ENCODE measurements around the gene TSHB.
"Not testable (repeated sequence)": the region's sequence is repeated elsewhere in the genome, so short reads cannot be mapped to it uniquely, and the experiment has no call there.

Gene TSHB

DNA sequence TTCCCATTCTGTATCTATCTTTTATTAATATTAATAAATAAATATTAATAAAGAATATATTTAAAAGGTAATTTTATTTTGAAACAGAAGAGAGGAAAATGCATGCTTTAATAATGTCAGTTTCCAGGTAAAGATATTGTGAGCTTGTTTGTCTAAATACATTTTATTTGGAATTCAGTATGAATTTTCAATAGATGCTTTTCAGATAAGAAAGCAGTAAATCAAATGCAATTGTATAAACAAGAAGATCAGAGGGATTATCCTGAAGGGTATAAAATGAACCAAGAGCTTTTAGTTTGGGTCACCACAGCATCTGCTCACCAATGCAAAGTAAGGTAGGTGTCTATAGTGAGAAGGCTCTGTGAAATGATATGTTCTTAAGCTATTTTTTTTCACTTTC lies at the start of gene TSHB:
TSS of gene TSHB (plus strand) at position 301 of the 400 bp plus-strand sequence. CDS start 3,537 bp downstream, outside the sequence.
- no peak for DNase-seq

DNA sequence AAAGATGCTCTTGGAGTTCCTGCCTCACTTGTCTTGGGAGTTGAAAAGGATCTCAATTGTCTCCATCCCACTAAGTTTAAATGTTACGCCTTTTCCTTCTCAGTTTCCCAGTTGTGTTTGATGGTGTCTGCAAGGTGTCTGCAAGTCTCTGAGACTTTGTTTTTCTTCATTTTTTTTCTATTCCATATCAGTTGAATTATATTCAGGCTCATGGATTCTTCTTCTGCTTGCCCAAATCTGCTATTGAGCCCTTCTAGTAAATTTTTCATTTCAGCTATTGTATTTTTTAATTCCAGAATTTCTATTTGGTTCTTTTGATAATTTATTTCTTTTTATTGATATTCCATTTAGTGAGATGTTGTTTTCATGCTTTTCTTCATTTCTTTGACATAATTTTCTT lies 47.4 kb upstream of the TSHB start:
- DNase-seq = no peak

DNA sequence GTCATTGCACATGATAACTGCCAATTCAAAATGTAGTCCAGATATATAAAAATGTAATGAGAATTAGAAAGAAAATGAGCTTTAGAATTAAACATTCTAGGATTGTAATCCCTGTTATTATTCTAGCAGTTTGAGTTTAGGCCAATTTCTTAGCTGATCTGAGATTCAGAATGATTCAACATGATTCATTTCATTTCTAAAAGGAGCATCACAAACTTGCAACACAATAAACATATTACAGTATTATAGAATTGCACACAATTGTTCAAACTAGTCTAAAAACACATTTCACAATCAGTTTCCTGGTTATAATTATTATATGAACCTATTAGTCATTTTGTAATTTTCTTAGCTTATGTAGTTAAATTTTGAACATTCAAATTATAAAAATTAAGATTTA lies 43.3 kb upstream of the TSHB start:
- no peak for DNase-seq

DNA sequence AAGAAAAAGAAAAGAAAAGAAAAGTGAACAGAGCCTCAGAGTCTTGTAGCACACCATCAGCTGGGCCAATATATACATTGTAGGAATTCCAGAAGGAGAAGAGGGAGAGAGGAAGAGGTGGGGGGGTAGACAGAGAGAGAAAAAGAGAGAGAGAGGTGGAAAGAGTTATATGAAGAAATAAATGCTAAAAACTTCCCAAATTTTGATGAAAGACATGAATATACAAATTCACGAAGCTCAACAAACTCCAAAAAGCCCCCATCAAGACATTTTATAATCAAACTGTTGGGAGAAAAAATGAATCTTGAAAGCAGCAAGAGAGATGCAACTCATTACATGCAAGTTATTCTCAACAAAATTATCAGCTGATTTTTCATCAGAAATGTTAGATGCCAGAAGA lies 41.5 kb upstream of the TSHB start:
- DNase-seq = no peak

DNA sequence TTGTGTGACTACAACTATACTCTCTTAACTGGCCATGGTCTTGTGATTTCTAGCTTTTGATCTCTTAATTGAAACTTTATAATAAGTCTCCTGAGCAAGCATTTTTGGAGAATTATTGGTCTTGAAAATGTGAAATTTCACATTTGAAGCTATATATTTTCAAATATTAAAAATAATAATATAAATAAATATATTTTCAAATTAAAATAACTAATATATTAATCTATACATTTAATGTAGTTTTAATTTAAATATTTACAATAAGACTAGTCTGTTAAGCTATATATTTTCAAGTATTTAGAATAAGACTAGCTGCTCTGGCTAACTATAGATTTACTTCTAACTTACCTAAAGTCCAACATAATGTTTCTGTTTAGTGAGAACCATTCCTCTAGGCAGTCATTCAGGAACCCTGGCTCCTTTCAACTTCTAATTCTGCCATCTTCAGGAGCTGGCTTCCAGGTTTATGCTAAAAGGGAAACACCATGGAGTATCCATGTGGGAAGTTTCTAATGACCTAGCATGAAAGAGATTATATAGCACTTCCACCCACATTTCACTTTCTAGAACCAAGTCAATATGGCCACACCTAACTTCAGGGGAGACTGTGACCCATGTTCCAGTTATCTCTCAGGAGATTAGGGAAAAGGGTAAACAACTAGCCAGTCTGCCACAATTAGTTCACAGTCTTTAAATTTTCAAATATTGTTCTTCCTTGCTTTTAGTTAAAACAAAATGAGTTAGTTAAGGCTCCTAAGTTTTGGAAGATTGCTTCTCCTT lies 31.9 kb upstream of the TSHB start:
- DNase-seq = no peak

DNA sequence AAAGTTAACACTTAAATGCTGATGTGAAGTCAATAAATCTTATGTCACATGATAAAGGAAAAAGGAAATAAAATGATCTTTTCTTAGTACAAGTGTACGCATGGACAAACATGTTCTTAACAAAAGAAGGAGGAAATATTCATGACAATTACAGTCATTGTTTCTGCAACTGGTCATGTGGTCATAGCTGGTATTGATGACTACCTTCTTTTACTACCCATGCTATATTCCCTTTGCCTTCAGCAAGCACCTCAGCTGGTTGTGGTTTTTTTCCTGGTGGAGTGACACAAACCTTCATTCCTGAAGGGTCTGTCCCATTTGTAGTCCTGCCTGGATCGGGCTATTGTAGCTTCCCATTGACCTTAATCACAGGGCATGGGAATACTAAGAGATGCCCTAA lies 23.4 kb upstream of the TSHB start:
- no peak for DNase-seq

DNA sequence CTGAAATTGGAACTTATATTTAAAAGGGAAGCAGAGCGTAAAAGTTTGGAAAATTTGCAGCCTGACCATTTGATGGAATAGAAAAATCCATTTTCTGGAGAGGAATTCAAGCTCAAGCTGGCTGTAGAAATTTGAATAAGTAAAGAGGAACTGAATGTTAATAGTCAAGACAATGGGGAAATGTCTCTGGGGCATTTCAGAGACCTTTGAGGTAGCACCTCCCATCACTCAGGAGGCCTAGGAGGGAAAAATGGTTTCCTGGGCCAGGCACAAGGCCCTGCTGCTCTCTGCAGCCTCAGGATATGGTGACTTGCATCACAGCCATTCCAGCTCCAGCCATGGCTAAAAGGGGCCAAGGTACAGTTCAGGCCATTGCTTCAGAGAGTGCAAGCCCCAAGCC lies 17.6 kb upstream of the TSHB start:
- no peak for DNase-seq

DNA sequence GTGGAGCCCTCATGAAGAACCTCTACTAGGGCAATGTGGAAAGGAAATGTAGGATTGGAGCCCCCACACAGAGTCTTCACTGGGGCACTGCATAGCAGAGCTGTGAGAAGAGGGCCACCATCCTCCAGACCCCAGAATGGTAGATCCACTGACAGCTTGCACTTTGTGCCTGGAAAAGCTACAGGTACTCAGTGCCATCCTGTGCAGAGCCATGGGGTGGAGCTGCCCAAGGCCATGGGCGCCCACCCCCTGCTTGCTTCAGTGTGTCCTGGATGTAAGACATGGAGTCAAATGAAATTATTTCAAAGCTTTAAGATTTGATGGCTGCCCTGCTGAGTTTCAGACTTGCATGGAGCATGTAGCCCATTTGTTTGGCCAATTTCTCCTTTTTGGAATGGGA lies 17.2 kb upstream of the TSHB start:
- no peak for DNase-seq

DNA sequence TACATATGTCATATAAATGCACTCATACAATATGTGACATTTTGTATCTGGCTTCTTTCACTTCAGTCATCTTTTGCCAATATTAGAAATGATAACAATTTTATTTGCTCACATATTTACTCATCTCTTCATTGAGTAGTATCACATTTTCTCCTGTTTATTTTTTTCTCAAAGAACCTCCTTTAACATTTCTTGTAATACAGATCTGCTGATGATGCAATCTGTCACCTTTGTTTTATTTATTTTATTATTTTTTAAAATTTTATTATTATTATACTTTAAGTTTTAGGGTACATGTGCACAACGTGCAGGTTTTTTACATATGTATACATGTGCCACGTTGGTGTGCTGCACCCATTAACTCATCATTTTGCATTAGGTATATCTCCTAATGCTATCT lies 15.8 kb upstream of the TSHB start:
- DNase-seq = no peak

DNA sequence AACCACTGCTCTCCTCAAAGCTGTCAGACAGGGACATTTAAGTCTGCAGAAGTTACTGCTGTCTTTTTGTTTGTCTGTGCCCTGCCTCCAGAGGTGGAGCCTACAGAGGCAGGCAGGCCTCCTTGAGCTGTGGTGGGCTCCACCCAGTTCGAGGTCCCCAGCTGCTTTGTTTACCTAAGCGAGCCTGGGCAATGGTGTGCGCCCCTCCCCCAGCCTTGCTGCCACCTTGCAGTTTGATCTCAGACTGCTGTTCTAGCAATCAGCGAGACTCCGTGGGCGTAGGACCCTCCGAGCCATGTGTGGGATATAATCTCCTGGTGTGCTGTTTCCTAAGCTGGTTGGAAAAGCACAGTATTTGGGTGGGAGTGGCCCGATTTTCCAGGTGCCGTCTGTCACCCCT lies 10.1 kb upstream of the TSHB start:
- DNase-seq = not testable (repeated sequence)

DNA sequence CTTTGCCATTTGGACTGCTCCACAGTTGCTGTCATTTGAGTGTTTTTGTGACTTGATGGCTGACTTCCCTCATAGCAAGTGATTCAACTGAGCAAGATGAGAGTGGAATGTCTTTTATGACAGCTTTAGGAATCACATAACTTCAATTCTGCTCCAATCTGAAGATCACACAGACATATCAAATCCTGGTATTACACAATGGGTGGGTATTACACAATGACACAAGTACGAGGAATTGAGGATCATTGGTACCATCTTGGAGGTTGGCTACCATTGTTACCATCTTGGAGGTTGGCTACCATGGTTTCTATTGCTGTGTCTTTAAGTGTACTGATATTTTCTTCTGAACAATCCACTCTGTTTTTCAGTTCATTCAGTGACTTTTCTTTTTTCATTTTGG lies 8.5 kb upstream of the TSHB start:
- no peak for DNase-seq

DNA sequence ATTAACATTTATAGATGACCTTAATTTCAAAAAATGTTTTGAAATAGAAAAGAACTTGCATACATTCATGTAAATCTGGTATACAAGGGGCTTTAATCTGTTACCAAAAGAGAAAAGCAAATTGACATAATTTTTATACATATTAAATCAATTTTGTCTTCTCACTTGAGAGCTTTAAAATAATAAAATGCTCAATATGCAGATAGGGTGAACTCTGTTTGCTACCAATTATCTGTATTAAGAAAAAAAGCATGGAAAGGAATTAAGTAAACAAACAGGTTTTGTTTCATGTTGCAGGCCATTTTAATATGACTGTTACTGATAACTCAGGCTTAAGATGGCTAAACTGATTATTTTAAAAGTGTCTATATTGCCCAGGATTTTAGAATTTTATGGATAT lies 6.0 kb upstream of the TSHB start:
- DNase-seq = no peak

DNA sequence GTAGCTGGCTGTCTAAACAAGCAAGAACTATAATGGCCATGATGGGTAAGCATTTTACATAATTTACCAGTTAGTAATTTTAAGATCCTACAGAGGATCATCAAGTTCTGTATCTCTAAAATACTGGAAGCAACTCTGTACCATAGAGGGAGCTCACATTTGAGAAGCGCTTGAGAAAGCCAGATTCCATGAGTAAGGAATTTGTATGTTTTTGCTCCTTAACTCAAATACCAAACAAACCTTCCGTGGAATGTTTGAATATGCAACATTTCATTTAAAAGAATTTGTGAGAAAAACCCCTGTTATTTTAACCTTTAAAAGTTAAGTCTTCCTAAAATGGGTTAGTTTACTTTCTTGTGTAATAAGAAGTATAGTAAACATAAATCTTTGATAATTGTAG lies 2.0 kb downstream of the TSHB start:
- DNase-seq = no peak

DNA sequence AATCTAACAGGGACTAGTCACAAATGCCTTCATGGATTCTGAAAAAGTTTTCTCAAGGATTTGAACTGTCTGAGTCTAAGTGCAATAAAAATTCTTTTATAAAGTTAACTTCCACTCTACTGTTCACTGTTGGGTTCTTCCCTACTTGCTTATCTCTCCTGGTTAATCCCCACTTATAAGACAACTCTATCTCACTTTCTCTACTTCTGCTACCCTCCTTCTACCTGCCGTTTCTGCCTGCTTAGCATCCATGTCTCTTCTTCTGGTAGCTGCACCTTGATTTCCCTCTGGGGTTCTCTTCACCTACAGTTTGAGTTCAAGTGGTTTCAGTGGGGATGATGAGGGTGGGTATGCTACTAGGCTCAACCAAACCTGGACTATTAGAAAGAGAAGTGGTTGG lies 6.0 kb downstream of the TSHB start:
- DNase-seq = no peak

DNA sequence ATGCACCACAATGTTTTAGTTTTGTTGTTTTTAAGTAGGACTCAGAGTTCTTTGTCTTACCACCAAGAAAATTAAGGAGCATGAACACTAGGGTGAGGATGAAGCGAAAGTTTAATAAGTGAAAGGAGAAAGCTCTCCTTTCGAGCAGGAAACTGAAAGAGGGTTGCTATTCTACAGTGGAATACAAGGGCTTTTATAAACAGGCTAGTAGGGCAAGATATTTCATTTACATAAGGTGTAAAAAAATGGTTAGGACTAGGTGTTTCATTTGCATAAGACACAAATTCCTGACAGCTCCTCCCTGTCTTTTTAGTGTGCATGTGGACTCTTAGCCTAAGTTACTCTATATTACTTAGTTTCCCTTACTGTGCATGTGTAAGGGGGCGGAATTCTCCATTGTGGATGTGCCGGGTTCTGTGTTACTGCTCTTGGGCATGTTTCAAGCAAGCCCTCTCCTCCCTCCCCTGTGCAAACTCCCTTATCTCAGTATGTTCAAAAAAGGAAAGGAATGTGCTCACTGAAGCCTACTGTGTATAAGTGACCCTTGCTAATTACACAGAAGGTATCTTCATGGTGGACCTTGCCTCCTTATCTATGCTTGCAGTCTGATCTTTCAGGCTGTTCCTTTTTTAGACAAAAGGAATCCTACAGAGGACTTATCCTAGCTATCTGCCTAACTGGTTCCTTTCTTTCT lies 7.3 kb downstream of the TSHB start:
- DNase-seq = no peak

DNA sequence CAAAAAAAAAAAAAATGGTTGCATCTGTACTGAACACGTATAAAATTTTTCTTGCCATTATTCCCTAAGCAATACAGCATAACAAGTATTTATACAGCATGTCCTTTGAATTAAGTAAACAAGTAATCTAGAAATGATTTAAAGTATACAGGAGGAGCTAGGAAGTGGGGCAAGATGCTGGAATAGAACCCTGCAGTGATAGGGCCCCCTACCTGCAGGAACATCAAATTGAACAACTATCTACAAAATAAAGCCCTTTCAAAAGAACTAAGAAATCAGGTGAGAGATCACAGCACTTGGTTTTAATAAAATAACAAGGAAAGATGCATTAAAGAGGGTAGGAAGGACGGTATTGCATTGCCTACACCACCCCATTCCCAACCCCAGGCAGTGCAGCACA lies 10.9 kb downstream of the TSHB start:
- no peak for DNase-seq

DNA sequence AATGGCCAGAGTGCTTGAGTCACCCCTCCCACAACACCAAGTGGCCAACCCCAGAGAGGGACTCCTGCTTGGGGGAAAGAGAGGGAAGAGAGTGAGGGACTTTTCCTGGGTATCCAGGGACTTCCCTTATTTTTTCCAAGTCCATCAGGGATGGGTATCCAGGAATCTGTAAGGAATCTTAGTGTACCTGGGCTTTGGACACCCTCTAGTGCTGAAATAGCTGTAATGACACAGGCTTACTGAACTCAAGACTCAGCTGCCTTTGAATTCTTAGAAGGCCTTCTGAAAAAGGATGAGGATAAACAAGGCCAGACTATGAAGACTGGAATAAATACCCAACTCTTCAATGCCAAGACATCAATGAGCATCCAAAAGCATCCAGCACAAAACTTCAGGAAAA lies 12.0 kb downstream of the TSHB start:
- no peak for DNase-seq

DNA sequence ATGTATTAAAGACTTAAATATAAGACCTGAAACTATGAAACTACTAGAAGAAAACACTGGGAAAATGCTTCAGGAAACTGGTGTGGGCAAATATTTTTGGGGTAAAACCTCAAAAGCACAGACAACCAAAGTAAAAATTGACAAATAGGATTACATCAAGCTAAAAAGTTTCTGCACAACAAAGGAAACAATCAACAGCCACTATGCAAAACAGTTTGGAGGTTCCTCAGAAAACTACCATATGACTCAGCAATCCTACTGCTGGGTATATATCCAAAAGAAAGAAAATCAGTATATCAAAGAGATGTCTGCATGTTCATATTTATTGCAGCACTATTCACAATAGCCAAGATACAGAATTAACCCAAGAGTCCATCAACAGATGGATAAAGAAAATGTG lies 17.1 kb downstream of the TSHB start:
- DNase-seq = no peak

DNA sequence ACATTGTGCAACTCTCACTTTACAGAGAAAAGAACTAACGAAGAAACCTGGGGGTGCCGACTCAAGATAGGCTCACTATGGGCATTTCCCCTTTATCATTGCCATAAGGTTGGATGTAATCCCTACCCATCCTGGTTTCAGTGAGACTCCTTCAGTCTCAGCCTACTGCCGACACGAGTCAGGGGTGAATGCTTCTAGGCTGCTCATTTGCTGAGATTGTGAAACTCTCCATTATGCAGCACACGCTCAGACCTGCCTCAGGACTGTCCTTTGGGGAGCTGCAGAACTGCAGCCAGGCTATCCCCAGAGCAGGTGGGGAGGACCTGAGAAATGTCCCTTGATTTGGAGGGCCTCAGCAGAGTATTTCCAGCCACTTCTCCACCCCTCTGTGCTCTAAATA lies 22.2 kb downstream of the TSHB start:
- no peak for DNase-seq

DNA sequence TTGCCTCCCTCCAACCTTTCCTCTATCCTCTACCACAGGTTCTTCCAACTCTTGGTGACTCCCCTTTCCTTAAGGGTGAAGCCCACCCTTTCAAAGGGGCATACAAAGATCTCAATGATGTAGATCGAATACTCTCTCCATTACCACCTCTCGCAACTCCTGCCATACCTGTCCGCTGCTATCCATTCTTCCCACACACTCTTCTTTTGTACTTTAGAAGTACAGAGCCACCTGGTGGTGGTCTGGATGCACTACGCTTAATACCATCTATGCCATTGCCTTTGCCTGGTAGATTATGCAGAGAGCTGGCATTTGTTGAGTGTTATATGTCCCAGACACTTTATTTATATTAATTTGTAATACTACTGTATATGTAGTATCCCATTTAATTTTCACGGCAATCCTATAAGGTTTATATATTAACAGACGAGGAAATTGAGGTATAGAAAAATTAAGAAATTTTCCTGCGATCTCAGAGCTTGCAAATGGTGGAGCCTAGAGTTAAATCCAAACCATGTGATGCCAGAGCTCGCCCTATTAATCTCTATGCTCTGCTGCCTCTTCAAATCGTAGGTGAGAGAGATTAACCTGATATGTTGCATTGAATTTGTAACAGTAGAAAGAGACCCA lies 22.9 kb downstream of the TSHB start:
- DNase-seq = no peak

DNA sequence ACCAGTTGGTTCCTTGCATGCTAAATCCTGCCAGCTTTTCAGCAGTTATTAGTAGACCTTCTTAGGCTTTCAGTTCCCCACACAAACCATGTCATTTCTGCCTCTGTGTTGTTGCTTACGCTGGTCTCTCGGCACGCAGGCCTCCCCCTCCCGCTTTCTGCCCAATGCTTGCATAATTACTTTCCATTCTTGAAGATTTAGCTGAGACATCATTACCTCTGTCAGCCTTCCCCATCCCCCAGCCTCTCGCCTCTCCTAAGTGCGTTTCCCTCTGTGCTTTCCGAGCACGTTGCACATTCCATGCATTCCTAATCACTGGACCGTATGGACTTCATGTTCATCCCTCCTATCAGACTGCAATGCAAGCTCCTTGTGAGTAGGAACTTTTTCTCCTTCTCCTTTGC lies 26.8 kb downstream of the TSHB start:
- no peak for DNase-seq

DNA sequence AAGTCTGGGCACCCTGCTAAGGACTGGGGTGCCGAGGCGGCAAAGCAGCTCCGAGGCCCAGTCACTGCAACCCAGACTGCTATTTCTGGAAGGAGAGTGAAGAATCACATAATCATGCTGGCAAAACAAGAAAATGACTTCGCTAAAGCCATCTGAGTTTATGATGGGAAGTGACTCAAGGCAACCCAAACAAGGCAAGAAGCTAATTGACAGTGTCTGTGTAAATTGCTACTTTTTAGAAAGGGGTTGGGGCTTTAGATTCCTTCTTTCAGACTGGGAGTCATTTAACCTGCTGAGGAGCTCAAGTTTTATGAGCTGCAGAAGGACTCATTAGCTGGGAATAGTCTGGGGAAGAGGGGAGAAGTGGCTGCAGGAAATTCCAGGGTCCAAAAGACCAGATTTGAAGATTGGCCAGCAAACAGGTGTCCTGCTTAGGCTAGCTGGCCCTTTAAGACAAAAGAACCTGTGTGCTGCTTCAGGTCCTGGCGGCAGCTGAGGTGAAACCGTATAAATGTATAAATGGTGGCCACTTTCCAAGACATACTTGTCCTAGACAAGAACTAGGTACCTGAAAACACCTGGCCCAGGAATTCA lies 28.1 kb downstream of the TSHB start:
- DNase-seq = no peak

DNA sequence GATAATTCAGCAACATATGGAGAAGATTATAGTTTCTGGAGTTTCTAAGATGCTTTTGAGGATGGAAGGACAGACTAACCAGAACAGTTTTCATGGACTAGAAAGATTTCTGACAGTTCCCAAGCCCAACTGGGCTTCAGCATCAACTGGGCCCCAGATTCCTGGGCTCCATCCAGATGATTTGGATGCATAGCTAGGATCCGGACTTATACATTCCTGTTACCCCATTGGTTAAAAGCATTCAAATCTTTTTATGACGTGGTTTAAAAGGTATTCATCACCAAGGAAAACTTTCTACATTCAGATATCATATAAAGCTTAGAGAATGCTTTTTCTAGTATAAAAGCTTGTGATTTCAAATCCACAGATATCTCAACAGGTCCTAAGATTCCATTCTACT lies 29.7 kb downstream of the TSHB start:
- DNase-seq = no peak

DNA sequence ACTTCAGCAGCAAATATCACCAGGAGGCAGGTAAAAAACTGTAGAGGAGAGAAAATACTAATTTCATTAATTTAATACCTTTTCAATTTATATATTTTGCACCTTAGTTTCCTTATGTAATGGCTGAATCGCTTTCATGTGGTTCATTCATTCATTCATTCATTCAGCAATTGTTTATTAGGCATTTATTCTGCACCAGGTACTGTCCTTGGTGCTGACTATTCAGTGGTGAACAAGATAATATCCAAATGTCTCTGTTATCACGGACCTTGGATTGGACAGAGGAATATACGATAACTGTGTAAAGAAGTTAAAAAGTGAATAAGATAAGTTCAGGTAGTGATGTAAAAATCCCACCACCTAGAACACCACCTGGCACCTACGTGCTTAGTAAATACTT lies 30.9 kb downstream of the TSHB start:
- no peak for DNase-seq

All from T1000 (cell line).